GM19023 (cell line): ENCODE results near the gene USH1G.
"Not testable (repeated sequence)": the region's sequence is repeated elsewhere in the genome, so short reads cannot be mapped to it uniquely, and the experiment has no call there.

Experiments used
- ATAC-seq: cut with Tn5 transposase; IDR thresholded peaks from one replicate; pipeline ENCODE4 v1.9.1; 2021; ENCODE audit warnings: mild to moderate bottlenecking, moderate library complexity; ENCODE audit not compliant: unreplicated experiment

The USH1G gene

DNA sequence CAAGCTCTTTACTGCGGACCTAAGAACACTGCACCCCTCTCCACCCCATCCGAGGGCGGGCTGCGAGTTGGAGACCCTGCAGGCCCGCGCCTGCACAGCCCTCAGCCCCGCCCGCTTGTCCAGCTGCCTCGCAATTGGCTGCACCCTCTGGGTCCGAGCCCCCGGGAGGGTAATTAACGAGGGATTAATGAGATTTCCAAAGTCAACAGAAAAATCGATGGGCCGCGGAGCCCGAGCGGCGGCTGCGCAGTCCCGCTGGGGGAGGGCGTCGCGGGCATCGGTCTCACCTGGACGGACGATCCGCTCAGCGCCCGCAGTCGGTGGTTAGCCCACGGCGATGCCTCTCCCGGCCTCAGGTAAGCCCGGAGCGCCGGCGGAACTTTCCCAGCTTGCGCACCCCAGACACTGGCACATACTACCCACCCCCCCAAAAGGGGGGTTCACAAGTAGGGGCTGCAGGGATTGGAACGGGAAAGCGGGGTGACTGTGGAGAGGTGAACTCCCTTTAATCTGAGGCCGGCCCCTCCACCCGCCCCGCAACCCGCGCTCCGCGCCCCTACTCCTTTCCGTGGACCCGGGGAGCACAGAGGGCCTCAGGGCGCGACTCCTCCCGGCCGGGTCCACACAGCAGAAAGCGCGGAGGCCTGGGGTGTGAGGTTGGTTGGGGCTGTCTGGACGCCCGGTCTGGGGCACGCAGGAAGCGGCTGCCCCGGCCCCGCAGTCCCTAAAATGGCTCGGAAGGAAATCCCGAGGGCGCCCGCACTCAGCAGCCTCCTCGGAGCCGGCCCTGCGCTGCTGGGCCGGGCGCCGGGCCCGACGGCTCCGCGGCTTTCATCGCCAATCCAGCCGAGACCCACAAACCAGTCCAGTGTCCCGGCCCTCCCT is 12.8 kb upstream of the USH1G start, which contains the start of gene OTOP3:
Gene OTOP3, plus strand, starts transcription at position 314 of the 885 bp plus-strand sequence. Its CDS starts 24 bp downstream, at position 338.
- no peak for ATAC-seq

DNA sequence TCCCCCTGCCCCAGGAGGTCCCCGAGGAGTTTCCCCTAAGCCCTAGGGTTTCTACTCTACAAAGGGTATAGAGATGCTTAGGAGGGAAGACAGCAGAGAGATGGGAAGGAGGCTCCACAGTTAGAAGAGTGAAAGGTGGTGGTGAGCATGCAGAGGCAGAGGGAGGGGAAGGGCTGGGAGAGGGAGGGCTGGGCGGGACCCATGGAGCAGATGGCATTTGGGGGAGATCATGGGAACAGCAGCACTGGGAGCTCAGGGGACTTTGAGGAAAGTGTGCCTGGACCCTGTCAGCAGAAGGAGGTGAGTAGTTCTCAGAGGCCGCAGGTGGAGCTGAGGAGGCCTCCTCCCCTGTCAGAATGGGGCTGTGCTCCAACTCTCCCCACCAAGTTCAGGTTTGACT is 12.0 kb upstream of the USH1G start:
- no peak for ATAC-seq

DNA sequence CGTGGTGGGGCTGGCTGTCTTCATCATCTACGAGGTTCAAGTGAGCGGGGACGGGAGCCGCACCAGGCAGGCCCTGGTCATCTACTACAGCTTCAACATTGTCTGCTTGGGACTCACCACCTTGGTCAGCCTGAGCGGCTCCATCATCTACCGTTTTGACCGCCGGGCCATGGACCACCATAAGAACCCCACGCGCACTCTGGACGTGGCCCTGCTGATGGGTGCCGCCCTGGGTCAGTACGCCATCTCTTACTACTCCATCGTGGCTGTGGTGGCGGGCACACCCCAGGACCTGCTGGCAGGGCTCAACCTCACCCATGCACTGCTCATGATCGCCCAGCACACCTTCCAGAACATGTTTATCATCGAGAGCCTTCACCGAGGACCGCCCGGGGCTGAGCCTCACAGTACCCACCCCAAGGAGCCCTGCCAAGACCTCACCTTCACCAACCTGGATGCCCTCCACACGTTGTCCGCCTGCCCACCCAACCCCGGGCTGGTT is 7.5 kb upstream of the USH1G start:
- no peak for ATAC-seq

DNA sequence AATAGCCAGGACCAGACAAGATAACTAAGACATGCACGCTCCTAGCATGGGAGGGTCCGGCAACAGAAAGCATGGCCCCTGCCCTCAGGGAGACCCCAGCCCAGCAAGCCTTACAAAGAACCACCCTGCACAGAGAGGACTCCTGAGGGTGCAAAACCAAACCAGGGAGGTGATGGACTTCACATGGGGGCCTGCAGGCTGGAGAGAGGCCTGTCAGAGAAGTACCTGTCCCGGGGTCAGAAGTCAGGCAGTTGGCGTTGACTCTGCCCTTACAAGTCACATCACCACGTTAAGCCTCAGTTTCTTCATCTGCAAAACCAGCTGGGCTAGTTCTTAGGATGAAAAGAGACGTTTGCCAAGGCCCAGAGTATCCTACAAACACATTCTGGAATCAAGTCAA is 5.7 kb upstream of the USH1G start:
- ATAC-seq = no peak

- ATAC-seq = no peak
Observed at GRCh38 chr17:74925242-74925641, 2.2 kb upstream of the USH1G start.

GRCh38 chr17:74924250-74924948 is 1.3 kb upstream of the USH1G start, which contains the start of gene OTOP2:
OTOP2 (plus strand) TSS chr17:74924273; CDS start chr17:74924633, 360 bp downstream.
- ATAC-seq = no peak

DNA sequence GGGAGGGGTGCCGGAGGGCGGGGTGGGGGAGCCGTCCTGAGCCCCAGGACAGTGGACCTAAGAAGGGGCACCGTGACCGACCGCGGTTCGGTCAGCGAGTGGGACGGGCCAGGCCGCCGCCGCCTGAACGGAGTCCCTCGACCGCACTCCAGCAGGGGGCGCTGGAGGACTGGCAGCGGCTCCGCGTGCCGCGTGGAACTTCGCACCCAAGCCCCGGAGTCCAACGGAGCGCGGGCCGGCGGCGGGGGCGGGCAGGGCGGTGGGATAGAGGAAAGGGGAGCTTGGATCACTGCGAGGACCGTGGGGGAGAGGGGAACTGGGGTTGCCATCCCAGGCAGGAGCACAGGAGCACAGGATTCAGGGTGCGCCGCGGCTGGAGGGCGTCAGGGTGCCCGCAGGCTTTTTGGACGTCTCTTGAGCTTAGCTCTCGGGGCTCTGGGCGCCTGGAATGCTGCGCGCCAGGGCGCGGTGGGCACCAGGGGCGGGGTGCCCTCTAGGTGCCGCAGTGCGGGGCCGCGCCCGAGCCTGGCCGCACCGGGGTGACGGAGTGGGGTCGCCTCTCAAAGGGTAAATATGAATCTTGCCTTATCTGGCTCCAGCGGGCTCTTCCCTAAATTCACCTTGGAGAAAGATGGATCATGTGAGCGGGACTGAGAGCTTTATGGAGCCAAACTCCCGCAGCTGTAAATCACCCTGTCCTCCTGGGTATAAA is 639 bp upstream of the USH1G start:
- ATAC-seq = no peak

- no peak for ATAC-seq
Observed at GRCh38 chr17:74922172-74922571, 883 bp downstream of the USH1G start.

- no peak for ATAC-seq
Observed at GRCh38 chr17:74921769-74922168, 1.3 kb downstream of the USH1G start.

GRCh38 chr17:74921026-74921681 is 1.9 kb downstream of the USH1G start:
- no peak for ATAC-seq

DNA sequence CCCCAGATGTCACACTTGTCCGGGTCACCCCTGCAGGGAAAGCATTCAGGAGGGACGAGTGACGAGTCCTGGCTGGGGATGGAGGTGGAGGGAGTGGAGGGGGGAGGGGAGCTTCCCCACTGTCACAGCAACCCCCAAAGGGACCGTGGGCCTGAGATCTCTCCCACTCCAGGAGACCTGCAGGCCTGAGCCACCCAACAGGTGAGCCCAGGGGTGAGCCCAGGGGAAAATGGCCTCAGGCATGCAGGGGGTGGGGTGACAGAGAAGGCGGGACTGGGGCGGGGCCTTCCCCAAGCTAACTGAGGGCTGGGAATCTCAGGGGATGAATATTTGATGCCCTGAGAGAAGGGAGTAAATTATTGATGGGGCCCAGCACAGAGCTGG is 2.4 kb downstream of the USH1G start:
- ATAC-seq = no peak

DNA sequence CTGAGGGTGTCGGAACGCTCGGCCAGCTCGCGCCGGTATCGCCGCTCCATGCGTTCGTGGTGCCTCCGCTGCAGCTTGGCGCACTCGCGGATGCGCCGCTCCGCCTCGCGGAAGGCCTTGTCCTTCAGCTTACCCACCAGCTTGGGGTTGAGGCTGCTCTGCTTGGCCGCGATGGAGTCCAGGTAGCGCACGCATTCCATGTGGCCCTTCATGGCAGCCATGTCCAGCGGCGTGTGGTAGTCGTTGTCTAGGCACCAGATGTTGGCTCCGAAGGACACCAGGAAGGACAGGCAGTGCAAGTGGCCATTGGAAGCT is 2.8 kb downstream of the USH1G start:
- ATAC-seq = no peak

GRCh38 chr17:74919440-74920305 is 3.4 kb downstream of the USH1G start:
- no peak for ATAC-seq

GRCh38 chr17:74918906-74919305 is 4.1 kb downstream of the USH1G start:
- no peak for ATAC-seq

GRCh38 chr17:74917430-74917829 is 5.6 kb downstream of the USH1G start:
- no peak for ATAC-seq

GRCh38 chr17:74916851-74917199 is 6.2 kb downstream of the USH1G start:
- no peak for ATAC-seq

GRCh38 chr17:74916136-74916850 is 6.8 kb downstream of the USH1G start:
- no peak for ATAC-seq

- not testable (repeated sequence) for ATAC-seq
Observed at GRCh38 chr17:74911423-74911822, 11.6 kb downstream of the USH1G start.

DNA sequence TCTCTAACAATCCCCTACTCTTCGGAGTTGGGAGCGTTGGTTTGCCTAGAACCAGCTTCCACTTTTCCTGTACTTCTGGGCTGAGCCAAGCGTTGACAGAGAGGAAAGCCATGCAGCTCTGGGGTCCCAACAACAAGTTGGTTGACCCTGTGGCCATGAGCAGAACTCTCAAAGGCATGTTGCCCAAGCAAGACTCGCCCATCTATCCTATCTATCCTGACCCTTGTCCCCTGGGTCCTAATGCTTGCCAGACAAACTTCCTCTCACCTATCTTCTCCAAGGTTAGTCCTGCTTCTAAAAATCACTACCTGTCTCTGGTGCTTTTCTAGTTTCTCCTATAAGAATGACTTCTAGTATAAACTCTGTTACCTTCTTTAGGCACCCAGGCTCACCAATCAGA is 14.0 kb downstream of the USH1G start:
- ATAC-seq = not testable (repeated sequence)
